ENCODE data around the gene NOTCH1.

NOTCH1 gene

DNA sequence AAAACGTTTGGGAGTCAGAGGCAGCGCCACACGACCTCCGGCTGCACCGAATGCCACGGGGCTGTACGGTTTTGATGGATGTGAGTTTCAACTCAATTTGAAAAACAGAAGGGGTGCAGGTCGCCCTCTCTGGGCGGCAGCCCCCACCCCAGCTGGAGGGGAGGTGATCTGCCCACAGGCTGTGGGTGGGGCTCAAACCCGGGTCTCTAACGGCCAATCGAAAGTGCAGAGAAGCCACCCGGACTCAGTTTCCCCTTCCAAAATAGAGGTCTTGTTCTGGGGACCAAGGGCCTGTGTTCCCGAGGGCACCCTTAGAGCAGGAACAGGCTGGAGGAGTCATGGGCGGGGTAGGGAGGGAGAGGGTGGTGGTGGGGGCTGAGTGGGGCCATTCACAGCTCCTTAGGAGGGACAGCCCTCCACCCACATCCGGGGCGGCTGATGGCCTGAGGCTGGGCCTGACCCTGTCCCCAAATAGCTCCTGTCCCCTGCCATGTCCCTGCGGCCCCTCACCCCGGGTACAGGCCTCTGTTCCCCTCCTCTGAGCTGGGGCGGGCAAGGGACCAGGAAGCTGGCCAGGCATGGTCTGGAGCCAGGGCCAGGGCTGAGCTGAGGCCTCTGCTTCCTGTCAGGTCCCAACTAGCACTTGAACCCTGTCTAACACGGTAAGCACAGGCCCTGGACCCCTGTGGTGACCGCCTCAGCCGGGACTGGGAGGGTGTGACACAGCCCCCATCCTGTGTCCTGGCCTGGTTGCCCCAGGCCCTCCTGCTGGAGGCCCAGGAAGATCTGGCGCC is 22.6 kb upstream of the NOTCH1 start:
- Histone ChIP-seq H3K27ac (no peak overlapping the region), H4K20me1 (ENCODE audit: insufficient read depth) (no peaks in the 10 kb centered on the region), H3K4me3 (IDR thresholded peaks at IDR 0.05; ENCODE audit: insufficient read depth, low read depth, low read length) (no peak overlapping the region), H2AFZ (ENCODE audit: low read depth) (no peak overlapping the region), H3K79me2 (ENCODE audit: insufficient read depth, low read depth) (no peaks in the 10 kb centered on the region), H3K4me1 (ENCODE audit: low read depth, poor library complexity, severe bottlenecking) (peaks cover 8% of the 10 kb centered on the region), H3K36me3 (ENCODE audit: insufficient read depth) (no peaks in the 10 kb centered on the region), H3K27me3 (ENCODE audit: insufficient read depth, low read depth) (peaks cover 87% of the 10 kb centered on the region), H3K9ac (no peak overlapping the region), H3K4me2 (no peak overlapping the region)
- TF ChIP-seq, protein P1, sequence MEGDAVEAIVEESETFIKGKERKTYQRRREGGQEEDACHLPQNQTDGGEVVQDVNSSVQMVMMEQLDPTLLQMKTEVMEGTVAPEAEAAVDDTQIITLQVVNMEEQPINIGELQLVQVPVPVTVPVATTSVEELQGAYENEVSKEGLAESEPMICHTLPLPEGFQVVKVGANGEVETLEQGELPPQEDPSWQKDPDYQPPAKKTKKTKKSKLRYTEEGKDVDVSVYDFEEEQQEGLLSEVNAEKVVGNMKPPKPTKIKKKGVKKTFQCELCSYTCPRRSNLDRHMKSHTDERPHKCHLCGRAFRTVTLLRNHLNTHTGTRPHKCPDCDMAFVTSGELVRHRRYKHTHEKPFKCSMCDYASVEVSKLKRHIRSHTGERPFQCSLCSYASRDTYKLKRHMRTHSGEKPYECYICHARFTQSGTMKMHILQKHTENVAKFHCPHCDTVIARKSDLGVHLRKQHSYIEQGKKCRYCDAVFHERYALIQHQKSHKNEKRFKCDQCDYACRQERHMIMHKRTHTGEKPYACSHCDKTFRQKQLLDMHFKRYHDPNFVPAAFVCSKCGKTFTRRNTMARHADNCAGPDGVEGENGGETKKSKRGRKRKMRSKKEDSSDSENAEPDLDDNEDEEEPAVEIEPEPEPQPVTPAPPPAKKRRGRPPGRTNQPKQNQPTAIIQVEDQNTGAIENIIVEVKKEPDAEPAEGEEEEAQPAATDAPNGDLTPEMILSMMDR (conservative IDR thresholded peaks at IDR 0.05; ENCODE audit: low read depth, low read length) = no peak

DNA sequence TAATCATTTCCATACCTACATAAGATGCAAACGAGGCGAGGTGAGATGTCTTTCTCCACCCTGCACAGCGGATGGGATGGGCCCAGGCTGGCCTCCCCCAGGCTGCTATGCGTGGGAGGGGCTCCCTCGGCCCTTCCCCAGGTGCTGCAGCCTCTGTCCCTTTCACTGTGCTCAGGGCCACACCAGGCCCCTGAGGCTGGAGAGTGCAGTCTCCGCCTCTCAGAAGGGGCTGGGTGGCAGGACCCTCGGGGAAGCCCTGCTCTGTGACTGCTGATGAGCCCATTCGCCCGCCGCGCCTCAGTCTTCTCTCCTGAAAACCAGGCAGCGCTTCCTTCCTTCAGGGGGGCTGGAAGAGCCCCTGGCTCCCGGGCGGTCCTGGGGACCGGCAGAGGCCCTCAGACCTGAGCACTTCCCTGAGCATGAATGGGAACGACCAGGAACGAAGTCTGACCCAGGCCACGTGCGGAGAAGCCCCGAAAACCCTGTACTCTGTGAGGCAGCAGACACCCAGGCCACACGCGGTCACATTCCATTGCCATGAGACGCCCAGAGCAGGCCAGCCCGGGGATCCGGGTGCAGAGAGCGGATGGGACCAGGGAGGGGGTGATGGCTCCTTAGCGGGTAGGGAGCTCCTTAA is 21.9 kb upstream of the NOTCH1 start:
- peaks cover 8% of the 10 kb centered on the region for H3K4me1 ChIP-seq (ENCODE audit: low read depth, poor library complexity, severe bottlenecking)
- TF ChIP-seq, protein P1 (conservative IDR thresholded peaks at IDR 0.05; ENCODE audit: low read depth, low read length) = no peak
- H2AFZ ChIP-seq (ENCODE audit: low read depth) = no peak overlapping the region
- no peaks in the 10 kb centered on the region for H3K36me3 ChIP-seq (ENCODE audit: insufficient read depth)
- H3K9ac ChIP-seq = no peak overlapping the region
- H3K4me2 ChIP-seq = no peak overlapping the region
- no peak overlapping the region for H3K4me3 ChIP-seq (IDR thresholded peaks at IDR 0.05; ENCODE audit: insufficient read depth, low read depth, low read length)
- H3K27me3 ChIP-seq (ENCODE audit: insufficient read depth, low read depth) = peaks cover 87% of the 10 kb centered on the region
- no peak overlapping the region for H3K27ac ChIP-seq
- H4K20me1 ChIP-seq (ENCODE audit: insufficient read depth) = no peaks in the 10 kb centered on the region
- no peaks in the 10 kb centered on the region for H3K79me2 ChIP-seq (ENCODE audit: insufficient read depth, low read depth)

DNA sequence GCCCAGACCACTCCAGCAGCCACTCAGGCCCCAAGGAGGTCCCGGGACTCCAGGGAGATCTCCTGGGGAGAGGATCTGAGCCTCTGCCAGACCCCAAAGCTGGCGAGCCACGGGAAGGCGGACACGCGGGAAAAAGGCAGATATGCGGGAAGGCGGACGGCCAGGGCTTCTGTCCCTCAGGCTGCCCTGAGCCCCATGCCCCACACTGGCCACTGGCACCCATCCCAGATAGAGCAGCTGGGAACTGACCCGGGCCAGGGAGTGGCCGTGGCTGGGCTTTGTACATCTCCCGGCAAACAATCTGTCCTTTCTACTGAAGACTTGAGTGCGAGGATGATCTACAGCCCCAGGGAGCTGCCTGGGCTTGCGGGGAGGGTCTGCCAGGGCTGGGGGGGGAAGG is 21.1 kb upstream of the NOTCH1 start:
- Histone ChIP-seq H3K4me1 (ENCODE audit: low read depth, poor library complexity, severe bottlenecking) (peaks cover 8% of the 10 kb centered on the region), H3K9ac (no peak overlapping the region)

DNA sequence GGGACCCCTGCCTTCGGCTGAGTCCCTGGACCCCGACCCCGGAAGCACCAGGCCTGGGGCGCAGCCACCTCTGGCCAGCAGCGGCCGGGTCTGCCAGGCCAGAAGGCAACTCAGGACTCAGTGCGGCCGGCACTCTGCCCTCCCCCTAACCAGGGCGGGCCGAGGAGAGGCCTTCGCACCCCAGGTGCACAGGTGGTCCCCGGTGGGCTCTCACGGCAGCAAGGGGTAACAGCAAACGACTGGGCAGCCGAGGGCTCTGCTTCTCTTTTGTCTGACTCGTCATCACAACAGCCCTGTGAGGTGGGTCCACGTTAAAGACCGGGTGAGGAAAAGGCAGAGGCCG is 20.7 kb upstream of the NOTCH1 start:
- H3K4me3 ChIP-seq (IDR thresholded peaks at IDR 0.05; ENCODE audit: insufficient read depth, low read depth, low read length) = no peak overlapping the region
- H3K36me3 ChIP-seq (ENCODE audit: insufficient read depth) = no peaks in the 10 kb centered on the region
- no peak overlapping the region for H2AFZ ChIP-seq (ENCODE audit: low read depth)
- H3K79me2 ChIP-seq (ENCODE audit: insufficient read depth, low read depth) = no peaks in the 10 kb centered on the region
- H3K9ac ChIP-seq = no peak overlapping the region
- no peak overlapping the region for H3K4me2 ChIP-seq
- TF ChIP-seq, protein P1 (conservative IDR thresholded peaks at IDR 0.05; ENCODE audit: low read depth, low read length) = no peak
- H3K27ac ChIP-seq = no peak overlapping the region
- H3K4me1 ChIP-seq (ENCODE audit: low read depth, poor library complexity, severe bottlenecking) = peaks cover 8% of the 10 kb centered on the region
- H4K20me1 ChIP-seq (ENCODE audit: insufficient read depth) = no peaks in the 10 kb centered on the region
- H3K27me3 ChIP-seq (ENCODE audit: insufficient read depth, low read depth) = peaks cover 86% of the 10 kb centered on the region

More for the DNA sequence above, 21.1 kb upstream of the NOTCH1 start:
- Histone ChIP-seq H3K27ac (no peak overlapping the region), H3K79me2 (ENCODE audit: insufficient read depth, low read depth) (no peaks in the 10 kb centered on the region), H3K36me3 (ENCODE audit: insufficient read depth) (no peaks in the 10 kb centered on the region), H3K27me3 (ENCODE audit: insufficient read depth, low read depth) (peaks cover 87% of the 10 kb centered on the region), H3K4me3 (IDR thresholded peaks at IDR 0.05; ENCODE audit: insufficient read depth, low read depth, low read length) (no peak overlapping the region), H2AFZ (ENCODE audit: low read depth) (no peak overlapping the region), H4K20me1 (ENCODE audit: insufficient read depth) (no peaks in the 10 kb centered on the region), H3K4me2 (no peak overlapping the region)
- TF ChIP-seq, protein P1 (conservative IDR thresholded peaks at IDR 0.05; ENCODE audit: low read depth, low read length) = no peak
